DOHH2 (cell line): ENCODE data around the gene KIRREL3.

Experiments
- H3F3A ChIP-seq: fragments of 200-600 bp; sonication (generic), shearing (Covaris generic); 2 replicates; pipeline ENCODE4 v1.6.0; 2016; ENCODE audit warnings: antibody characterized with exemption, mild to moderate bottlenecking; ENCODE audit not compliant: control insufficient read depth, insufficient read depth
- H3K27ac ChIP-seq: fragments of 200-600 bp; sonication (generic); 2 replicates; pipeline ENCODE4 v1.5.1; 2014; ENCODE audit warnings: low read depth, mild to moderate bottlenecking, low read length, moderate library complexity
- H3K27me3 ChIP-seq: fragments of 200-600 bp; sonication (generic); 2 replicates; pipeline ENCODE4 v1.6.1; 2014; ENCODE audit warnings: mild to moderate bottlenecking, low read length, mixed read lengths; ENCODE audit not compliant: control insufficient read depth
- H3K36me3 ChIP-seq: fragments of 200-600 bp; sonication (generic); 2 replicates; pipeline ENCODE4 v1.6.1; 2014; ENCODE audit warnings: mild to moderate bottlenecking, low read length, moderate library complexity, mixed read lengths; ENCODE audit not compliant: control insufficient read depth
- H3K4me1 ChIP-seq: fragments of 200-600 bp; sonication (generic); 2 replicates; pipeline ENCODE4 v1.6.1; 2014; ENCODE audit warnings: mild to moderate bottlenecking, low read length, mixed read lengths; ENCODE audit not compliant: control insufficient read depth
- H3K4me2 ChIP-seq: fragments of 200-600 bp; sonication (generic); 2 replicates; pipeline ENCODE4 v1.6.0; 2014; ENCODE audit warnings: mild to moderate bottlenecking, low read length, moderate library complexity
- H3K4me3 ChIP-seq: fragments of 200-600 bp; sonication (generic); 2 replicates; pipeline ENCODE4 v1.5.1; 2014; ENCODE audit warnings: mild to moderate bottlenecking, low read length, mixed read lengths
- H3K79me2 ChIP-seq: fragments of 200-600 bp; sonication (generic); 2 replicates; pipeline ENCODE4 v1.6.1; 2014; ENCODE audit warnings: mild to moderate bottlenecking, low read length, mixed read lengths; ENCODE audit not compliant: control insufficient read depth
- H3K9me2 ChIP-seq: fragments of 200-600 bp; sonication (generic); replicated peaks from 2 replicates; pipeline ENCODE4 v1.6.1; 2014; ENCODE audit warnings: mild to moderate bottlenecking, low read length, mixed read lengths; ENCODE audit not compliant: control insufficient read depth
- H3K9me3 ChIP-seq: fragments of 200-600 bp; sonication (generic); 2 replicates; pipeline ENCODE4 v1.6.1; 2014; ENCODE audit warnings: antibody characterized with exemption, low read length, mixed read lengths; ENCODE audit not compliant: control insufficient read depth, insufficient read depth
- H4K20me1 ChIP-seq: fragments of 200-600 bp; sonication (generic); 2 replicates; pipeline ENCODE4 v1.6.0; 2014; ENCODE audit warnings: low read depth, mild to moderate bottlenecking, antibody characterized with exemption, low read length, moderate library complexity; ENCODE audit not compliant: control insufficient read depth, insufficient read depth
- EZH2phosphoT487 ChIP-seq: fragments of 200-600 bp; sonication (generic); IDR thresholded peaks from 2 replicates; pipeline ENCODE4 v1.6.1; 2017; ENCODE audit warnings: borderline replicate concordance, mild to moderate bottlenecking, antibody characterized with exemption, low read length, moderate library complexity, mixed read lengths
- TF ChIP-seq, protein P1 (sequence below): fragments of 200-600 bp; sonication (generic); IDR thresholded peaks from one replicate; pipeline ENCODE4 v1.5.1; 2014; ENCODE audit warnings: antibody characterized with exemption, mild to moderate bottlenecking, low read depth, low read length; ENCODE audit not compliant: poor library complexity, severe bottlenecking

Gene KIRREL3

DNA sequence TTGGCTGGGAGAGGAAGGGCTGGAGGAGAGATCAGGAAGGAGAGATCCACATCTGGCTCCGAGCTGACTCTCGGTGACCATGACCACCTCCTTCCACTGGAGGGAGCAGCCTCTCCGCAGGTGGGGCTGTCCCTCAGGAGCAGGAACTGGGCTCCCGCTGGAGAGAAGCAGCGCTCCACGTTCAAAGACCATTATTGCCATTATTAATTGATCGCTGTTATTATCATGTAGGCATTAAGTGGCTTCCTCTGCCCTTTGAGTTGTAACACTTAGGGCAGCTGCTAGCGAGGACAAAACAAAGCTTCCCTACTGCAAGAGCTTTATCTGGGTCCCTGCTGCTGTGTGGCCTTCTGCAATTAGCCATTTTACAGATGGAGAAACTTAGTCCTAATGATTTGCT lies 393.2 kb downstream of the KIRREL3 start:
- Histone ChIP-seq H3K36me3 (no peaks in the 10 kb centered on the region), H3K4me1 (no peaks in the 10 kb centered on the region), H3K4me2 (no peak overlapping the region), H3K27ac (no peak overlapping the region), H3K9me2 (no peaks in the 10 kb centered on the region), H3K4me3 (no peak overlapping the region), H3K27me3 (no peaks in the 10 kb centered on the region), H3F3A (no peaks in the 10 kb centered on the region), H3K9me3 (no peaks in the 10 kb centered on the region), H4K20me1 (no peaks in the 10 kb centered on the region), H3K79me2 (no peaks in the 10 kb centered on the region)
- no peak for TF ChIP-seq EZH2phosphoT487
- TF ChIP-seq, protein P1, sequence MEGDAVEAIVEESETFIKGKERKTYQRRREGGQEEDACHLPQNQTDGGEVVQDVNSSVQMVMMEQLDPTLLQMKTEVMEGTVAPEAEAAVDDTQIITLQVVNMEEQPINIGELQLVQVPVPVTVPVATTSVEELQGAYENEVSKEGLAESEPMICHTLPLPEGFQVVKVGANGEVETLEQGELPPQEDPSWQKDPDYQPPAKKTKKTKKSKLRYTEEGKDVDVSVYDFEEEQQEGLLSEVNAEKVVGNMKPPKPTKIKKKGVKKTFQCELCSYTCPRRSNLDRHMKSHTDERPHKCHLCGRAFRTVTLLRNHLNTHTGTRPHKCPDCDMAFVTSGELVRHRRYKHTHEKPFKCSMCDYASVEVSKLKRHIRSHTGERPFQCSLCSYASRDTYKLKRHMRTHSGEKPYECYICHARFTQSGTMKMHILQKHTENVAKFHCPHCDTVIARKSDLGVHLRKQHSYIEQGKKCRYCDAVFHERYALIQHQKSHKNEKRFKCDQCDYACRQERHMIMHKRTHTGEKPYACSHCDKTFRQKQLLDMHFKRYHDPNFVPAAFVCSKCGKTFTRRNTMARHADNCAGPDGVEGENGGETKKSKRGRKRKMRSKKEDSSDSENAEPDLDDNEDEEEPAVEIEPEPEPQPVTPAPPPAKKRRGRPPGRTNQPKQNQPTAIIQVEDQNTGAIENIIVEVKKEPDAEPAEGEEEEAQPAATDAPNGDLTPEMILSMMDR: peak; percentile 48

DNA sequence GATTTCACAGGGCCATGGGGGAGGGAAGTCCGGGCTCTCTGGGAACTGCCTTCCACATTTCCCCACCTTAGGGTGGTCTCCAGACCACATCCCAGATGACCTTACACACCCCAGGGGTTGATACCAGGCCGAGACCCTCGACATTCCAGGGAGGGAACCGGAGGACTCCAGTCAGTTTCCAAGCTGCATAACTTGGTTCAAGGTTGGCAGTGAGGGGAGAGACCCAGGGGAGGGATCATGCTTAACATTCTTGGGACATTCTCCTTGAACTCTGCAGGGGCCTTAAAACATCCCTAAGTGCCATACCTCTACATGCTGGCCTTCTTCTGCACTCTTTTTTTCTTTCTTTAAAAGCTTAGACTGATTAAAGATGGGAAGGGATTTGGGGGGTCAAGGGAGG lies 394.1 kb downstream of the KIRREL3 start:
- TF ChIP-seq, protein P1: no peak
- TF ChIP-seq EZH2phosphoT487: no peak
- no peaks in the 10 kb centered on the region for H3K4me1 ChIP-seq
- no peak overlapping the region for H3K4me2 ChIP-seq
- H3K9me2 ChIP-seq: no peaks in the 10 kb centered on the region
- no peaks in the 10 kb centered on the region for H3K79me2 ChIP-seq
- no peak overlapping the region for H3K27ac ChIP-seq
- H3F3A ChIP-seq: no peaks in the 10 kb centered on the region
- H3K36me3 ChIP-seq: no peaks in the 10 kb centered on the region
- H3K9me3 ChIP-seq: no peaks in the 10 kb centered on the region
- H4K20me1 ChIP-seq: no peaks in the 10 kb centered on the region
- no peak overlapping the region for H3K4me3 ChIP-seq
- no peaks in the 10 kb centered on the region for H3K27me3 ChIP-seq

DNA sequence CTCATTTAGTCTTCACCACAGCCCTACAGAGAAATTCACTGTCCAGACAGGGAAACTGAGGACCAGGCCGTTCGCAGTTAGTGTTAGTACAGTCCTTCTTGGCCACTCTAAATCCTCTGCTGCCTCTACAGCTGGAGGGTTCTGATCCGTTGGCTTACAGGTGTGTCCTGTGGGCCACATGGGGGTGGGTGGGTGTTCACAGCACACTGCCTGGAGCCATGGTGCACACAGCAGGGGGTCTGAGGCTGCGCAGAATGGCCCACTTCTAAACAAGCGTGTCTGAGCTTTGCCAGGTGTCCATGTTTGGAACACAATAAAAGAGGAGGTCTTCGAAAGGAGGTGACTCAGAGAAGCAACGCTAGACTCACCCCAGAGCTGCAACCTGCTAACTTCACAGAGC lies 396.1 kb downstream of the KIRREL3 start:
- H3K36me3 ChIP-seq: no peaks in the 10 kb centered on the region
- H3K9me3 ChIP-seq: no peaks in the 10 kb centered on the region
- H3K79me2 ChIP-seq: no peaks in the 10 kb centered on the region
- H4K20me1 ChIP-seq: no peaks in the 10 kb centered on the region
- no peak overlapping the region for H3K4me2 ChIP-seq
- TF ChIP-seq, protein P1: no peak
- TF ChIP-seq EZH2phosphoT487: no peak
- H3F3A ChIP-seq: no peaks in the 10 kb centered on the region
- H3K9me2 ChIP-seq: no peaks in the 10 kb centered on the region
- H3K27ac ChIP-seq: no peak overlapping the region
- H3K4me3 ChIP-seq: no peak overlapping the region
- H3K27me3 ChIP-seq: no peaks in the 10 kb centered on the region
- no peaks in the 10 kb centered on the region for H3K4me1 ChIP-seq

- TF ChIP-seq, protein P1: no peak
- no peak for TF ChIP-seq EZH2phosphoT487
- no peaks in the 10 kb centered on the region for H3K9me2 ChIP-seq
- H3K4me2 ChIP-seq: no peak overlapping the region
- H3K4me3 ChIP-seq: no peak overlapping the region
- H3K36me3 ChIP-seq: no peaks in the 10 kb centered on the region
- H3K27ac ChIP-seq: no peak overlapping the region
- H3K4me1 ChIP-seq: no peaks in the 10 kb centered on the region
- no peaks in the 10 kb centered on the region for H3K27me3 ChIP-seq
- no peaks in the 10 kb centered on the region for H3K9me3 ChIP-seq
- no peaks in the 10 kb centered on the region for H3F3A ChIP-seq
- H3K79me2 ChIP-seq: no peaks in the 10 kb centered on the region
- H4K20me1 ChIP-seq: no peaks in the 10 kb centered on the region
These were observed 397.1 kb downstream of the KIRREL3 start for GRCh38 chr11:126603486-126603885.
